ENCODE measurements around the gene RABL6. TPM values are rescaled to one million over a fixed set of nuclear protein-coding genes. Genes with fewer than 3 reads are reported as not detected.

RABL6 gene
- total RNA-seq, 1 donor from 2014 or later: 69.4 TPM

GRCh38 chr9:136808075-136808805, 492 bp downstream of the RABL6 start:
- Histone ChIP-seq H3K27ac (ENCODE audit: low read depth, low read length) (peak overlapping the region; percentile 61), H3K27me3 (ENCODE audit: insufficient read depth, low read length) (no peaks in the 10 kb centered on the region), H4K20me1 (ENCODE audit: insufficient read depth, low read length) (peaks cover 44% of the 10 kb centered on the region), H3K4me1 (ENCODE audit: insufficient read depth, low read length) (peaks cover 19% of the 10 kb centered on the region), H3K4me2 (ENCODE audit: low read length) (peak overlapping the region; percentile 94), H3K9me3 (ENCODE audit: insufficient read depth, low read depth, low read length) (no peaks in the 10 kb centered on the region), H3K36me3 (ENCODE audit: insufficient read depth, low read length) (peaks cover 8% of the 10 kb centered on the region), H2AFZ (ENCODE audit: low read depth, low read length) (peak overlapping the region; percentile 66), H3K79me2 (ENCODE audit: insufficient read depth, low read length) (peaks cover 54% of the 10 kb centered on the region), H3K4me3 (ENCODE audit: insufficient read depth, low read depth, low read length) (peak overlapping the region; percentile 66), H3K9ac (ENCODE audit: low read length) (peak overlapping the region; percentile 90)
- no peak for FAIRE-seq
- TF ChIP-seq EZH2 (IDR thresholded peaks at IDR 0.05; ENCODE audit: insufficient read depth, low read length) (no peak), CTCF (IDR thresholded peaks at IDR 0.05; ENCODE audit: insufficient read depth, low read depth, low read length) (no peak)
- Mint-ChIP-seq H3K9me3 (ENCODE audit: unreplicated experiment) (no peaks in the 10 kb centered on the region), H3K27ac (ENCODE audit: unreplicated experiment) (peak overlapping the region; percentile 91), H3K27me3 (ENCODE audit: low read depth, unreplicated experiment) (no peaks in the 10 kb centered on the region), H3K4me3 (ENCODE audit: unreplicated experiment) (peak overlapping the region; percentile 91), H3K4me1 (ENCODE audit: low read depth, unreplicated experiment) (peaks cover 13% of the 10 kb centered on the region), H3K36me3 (ENCODE audit: low read depth, unreplicated experiment) (peaks cover 8% of the 10 kb centered on the region)
- no peak for DNase-seq (ENCODE audit: low read depth)

- peak overlapping the region; percentile 94 for H3K4me2 ChIP-seq (ENCODE audit: low read length)
- H3K4me3 Mint-ChIP-seq (ENCODE audit: unreplicated experiment): peak overlapping the region; percentile 91
- no peaks in the 10 kb centered on the region for H3K9me3 ChIP-seq (ENCODE audit: insufficient read depth, low read depth, low read length)
- FAIRE-seq (no peak), DNase-seq (ENCODE audit: low read depth) (peak; percentile 40)
- H3K9me3 Mint-ChIP-seq (ENCODE audit: unreplicated experiment): no peaks in the 10 kb centered on the region
- peaks cover 19% of the 10 kb centered on the region for H3K4me1 ChIP-seq (ENCODE audit: insufficient read depth, low read length)
- H3K9ac ChIP-seq (ENCODE audit: low read length): peak overlapping the region; percentile 90
- H3K27ac Mint-ChIP-seq (ENCODE audit: unreplicated experiment): peak overlapping the region; percentile 91
- H3K79me2 ChIP-seq (ENCODE audit: insufficient read depth, low read length): peaks cover 58% of the 10 kb centered on the region
- peaks cover 47% of the 10 kb centered on the region for H4K20me1 ChIP-seq (ENCODE audit: insufficient read depth, low read length)
- H3K36me3 ChIP-seq (ENCODE audit: insufficient read depth, low read length): peaks cover 9% of the 10 kb centered on the region
- no peaks in the 10 kb centered on the region for H3K27me3 Mint-ChIP-seq (ENCODE audit: low read depth, unreplicated experiment)
- H3K27me3 ChIP-seq (ENCODE audit: insufficient read depth, low read length): no peaks in the 10 kb centered on the region
- peak overlapping the region; percentile 13 for H3K27ac ChIP-seq (ENCODE audit: low read depth, low read length)
- peaks cover 9% of the 10 kb centered on the region for H3K36me3 Mint-ChIP-seq (ENCODE audit: low read depth, unreplicated experiment)
- H2AFZ ChIP-seq (ENCODE audit: low read depth, low read length): no peak overlapping the region
- H3K4me3 ChIP-seq (ENCODE audit: insufficient read depth, low read depth, low read length): peak overlapping the region; percentile 66
- TF ChIP-seq CTCF (IDR thresholded peaks at IDR 0.05; ENCODE audit: insufficient read depth, low read depth, low read length) (no peak), EZH2 (IDR thresholded peaks at IDR 0.05; ENCODE audit: insufficient read depth, low read length) (no peak)
- peaks cover 13% of the 10 kb centered on the region for H3K4me1 Mint-ChIP-seq (ENCODE audit: low read depth, unreplicated experiment)
These were observed 1.0 kb downstream of the RABL6 start for GRCh38 chr9:136808806-136809158.
